H9 (cell line): ENCODE results near the gene ZNF747. TPM values are rescaled to one million over a fixed set of nuclear protein-coding genes. Genes with fewer than 3 reads are reported as not detected.

Source experiments
- DNase-seq: peaks from one replicate; pipeline ENCODE4 v3.0.0-alpha.2; 2017
- H2AFZ ChIP-seq: one replicate; pipeline ENCODE4 v1.6.1; 2013; ENCODE audit warnings: mild to moderate bottlenecking, low read length, control low read depth, moderate library complexity
- H2AK5ac ChIP-seq: 2 replicates; pipeline ENCODE4 v1.6.1; 2013; ENCODE audit warnings: low read length, control low read depth, mixed read lengths; ENCODE audit not compliant: insufficient read length
- H2BK120ac ChIP-seq: one replicate; pipeline ENCODE4 v1.6.1; 2013; ENCODE audit warnings: low read depth, mild to moderate bottlenecking, low read length, control low read depth, inconsistent platforms; ENCODE audit not compliant: poor library complexity, severe bottlenecking
- H2BK12ac ChIP-seq: 2 replicates; pipeline ENCODE4 v1.6.1; 2013; ENCODE audit warnings: low read length, control low read depth, mixed read lengths, low read depth; ENCODE audit not compliant: insufficient read length
- H2BK15ac ChIP-seq: 2 replicates; pipeline ENCODE4 v1.6.1; 2013; ENCODE audit warnings: low read depth, low read length, control low read depth
- H2BK20ac ChIP-seq: one replicate; pipeline ENCODE4 v1.6.1; 2013; ENCODE audit warnings: low read depth, mild to moderate bottlenecking, low read length, control low read depth, inconsistent platforms; ENCODE audit not compliant: poor library complexity, severe bottlenecking
- H2BK5ac ChIP-seq: 2 replicates; pipeline ENCODE4 v1.6.1; 2013; ENCODE audit warnings: low read length, control low read depth, mixed read lengths; ENCODE audit not compliant: insufficient read length
- H3K14ac ChIP-seq: 2 replicates; pipeline ENCODE4 v1.6.1; 2013; ENCODE audit warnings: low read length, control low read depth; ENCODE audit not compliant: insufficient read depth
- H3K18ac ChIP-seq: 2 replicates; pipeline ENCODE4 v1.6.1; 2013; ENCODE audit warnings: low read depth, mild to moderate bottlenecking, mixed read lengths, low read length, control low read depth; ENCODE audit not compliant: insufficient read length
- H3K23ac ChIP-seq: 2 replicates; pipeline ENCODE4 v1.6.1; 2013; ENCODE audit warnings: low read length, control low read depth, mixed read lengths, low read depth; ENCODE audit not compliant: insufficient read length
- H3K23me2 ChIP-seq: 2 replicates; pipeline ENCODE4 v1.6.1; 2013; ENCODE audit warnings: low read depth, mild to moderate bottlenecking, mixed read lengths, low read length, control low read depth; ENCODE audit not compliant: insufficient read length, poor library complexity, severe bottlenecking
- H3K27ac ChIP-seq: 2 replicates; pipeline ENCODE4 v1.5.1; 2013; ENCODE audit warnings: low read length, control low read depth, mixed read lengths, low read depth; ENCODE audit not compliant: insufficient read length
- H3K27me3 ChIP-seq: 2 replicates; pipeline ENCODE4 v1.6.1; 2013; ENCODE audit warnings: low read length, control low read depth, inconsistent platforms; ENCODE audit not compliant: insufficient read depth
- H3K4ac ChIP-seq: 2 replicates; pipeline ENCODE4 v1.6.1; 2013; ENCODE audit warnings: low read depth, mild to moderate bottlenecking, control low read depth, inconsistent platforms, low read length, moderate library complexity
- H3K4me1 ChIP-seq: 2 replicates; pipeline ENCODE4 v1.6.1; 2013; ENCODE audit warnings: low read length, control low read depth, inconsistent platforms; ENCODE audit not compliant: insufficient read depth
- H3K4me2 ChIP-seq: 2 replicates; pipeline ENCODE4 v1.6.1; 2013; ENCODE audit warnings: low read length, control low read depth, mixed read lengths; ENCODE audit not compliant: insufficient read length, insufficient read depth
- H3K56ac ChIP-seq: 2 replicates; pipeline ENCODE4 v1.6.1; 2013; ENCODE audit warnings: low read depth, mild to moderate bottlenecking, mixed read lengths, low read length, control low read depth; ENCODE audit not compliant: insufficient read length
- H3K79me1 ChIP-seq: 2 replicates; pipeline ENCODE4 v1.6.1; 2013; ENCODE audit warnings: low read depth, mild to moderate bottlenecking, moderate library complexity, low read length, control low read depth, inconsistent platforms; ENCODE audit not compliant: insufficient read depth, poor library complexity, severe bottlenecking
- H3K79me2 ChIP-seq: 2 replicates; pipeline ENCODE4 v1.6.1; 2013; ENCODE audit warnings: low read length, control low read depth, inconsistent platforms; ENCODE audit not compliant: insufficient read depth
- H3K9ac ChIP-seq: 2 replicates; pipeline ENCODE4 v1.6.1; 2013; ENCODE audit warnings: low read length, control low read depth, mixed read lengths; ENCODE audit not compliant: insufficient read length; ENCODE audit errors: extremely low read depth
- H3K9me3 ChIP-seq: one replicate; pipeline ENCODE4 v1.6.1; 2013; ENCODE audit warnings: low read depth, low read length, inconsistent platforms; ENCODE audit not compliant: control insufficient read depth
- H3T11ph ChIP-seq: one replicate; pipeline ENCODE4 v1.6.1; 2013; ENCODE audit warnings: mild to moderate bottlenecking, low read length, control low read depth, inconsistent platforms
- H4K20me1 ChIP-seq: one replicate; pipeline ENCODE4 v1.6.1; 2013; ENCODE audit not compliant: control insufficient read depth, insufficient read length, insufficient read depth
- H4K5ac ChIP-seq: 2 replicates; pipeline ENCODE4 v1.6.1; 2013; ENCODE audit warnings: low read depth, mild to moderate bottlenecking, mixed read lengths, low read length, control low read depth; ENCODE audit not compliant: insufficient read length
- H4K8ac ChIP-seq: replicated peaks from 2 replicates; pipeline ENCODE4 v1.6.1; 2013; ENCODE audit warnings: low read length, control low read depth, mixed read lengths, low read depth; ENCODE audit not compliant: insufficient read length
- H4K91ac ChIP-seq: 2 replicates; pipeline ENCODE4 v1.6.1; 2013; ENCODE audit warnings: low read depth, mild to moderate bottlenecking, moderate library complexity, mixed read lengths, low read length, control low read depth; ENCODE audit not compliant: insufficient read length
- H3K27ac Mint-ChIP-seq, 3 experiments: 2 replicates in 2 of 3; 3 replicates in 1 of 3; pipeline ENCODE4 v1.8.0; 2020 to 2021; ENCODE audit warnings: mixed read lengths in 3 of 3, mild to moderate bottlenecking in 1 of 3, moderate library complexity in 1 of 3
- H3K27me3 Mint-ChIP-seq: 2 replicates; pipeline ENCODE4 v1.8.0; 2021; ENCODE audit warnings: low read depth, mild to moderate bottlenecking, moderate library complexity, mixed read lengths
- H3K36me3 Mint-ChIP-seq, 3 experiments: 2 replicates in 2 of 3; 3 replicates in 1 of 3; pipeline ENCODE4 v1.8.0; 2020 to 2021; ENCODE audit warnings: low read depth in 3 of 3, mixed read lengths in 3 of 3; ENCODE audit not compliant: insufficient read depth in 1 of 3
- H3K4me1 Mint-ChIP-seq, 2 experiments: 2 replicates each; pipeline ENCODE4 v1.8.0; 2020; ENCODE audit warnings: mixed read lengths in 2 of 2
- H3K4me3 Mint-ChIP-seq, 2 experiments: 2 replicates in 1 of 2; 3 replicates in 1 of 2; pipeline ENCODE4 v1.8.0; 2020 to 2021; ENCODE audit warnings: mild to moderate bottlenecking in 2 of 2, mixed read lengths in 2 of 2, moderate library complexity in 1 of 2
- H3K9me3 Mint-ChIP-seq, 2 experiments: 2 replicates in 1 of 2; 3 replicates in 1 of 2; pipeline ENCODE4 v1.8.0; 2020; ENCODE audit warnings: mild to moderate bottlenecking in 2 of 2, mixed read lengths in 2 of 2, moderate library complexity in 1 of 2
- WGBS: extraction: QIAGEN DNeasy Blood & Tissue Kit; methylation state at CpG from one replicate; pipeline ENCODE4 v1.1.7; 2013; ENCODE audit warnings: missing lambda C conversion rate, low lambda C conversion rate, mixed read lengths; ENCODE audit not compliant: insufficient read length; ENCODE audit errors: extremely low coverage; 5-methylcytosine and 5-hydroxymethylcytosine counted together
- total RNA-seq: library from RNA; stranded (reverse); gene quantifications from 2 replicates; pipeline ENCODE4 v1.2.1, GENCODE V29; 2021
- TF ChIP-seq, protein P1 (sequence below): fragments of 200-600 bp; sonication (generic); conservative IDR thresholded peaks from 3 replicates; pipeline ENCODE4 v1.8.0; 2021; ENCODE audit warnings: antibody characterized with exemption, mild to moderate bottlenecking

Gene ZNF747
- total RNA-seq, 1 experiment from 2014 or later: 18.4 TPM

- H3K9me3 ChIP-seq: no peaks in the 10 kb centered on the region
- H3K79me2 ChIP-seq: no peaks in the 10 kb centered on the region
- TF ChIP-seq, protein P1, sequence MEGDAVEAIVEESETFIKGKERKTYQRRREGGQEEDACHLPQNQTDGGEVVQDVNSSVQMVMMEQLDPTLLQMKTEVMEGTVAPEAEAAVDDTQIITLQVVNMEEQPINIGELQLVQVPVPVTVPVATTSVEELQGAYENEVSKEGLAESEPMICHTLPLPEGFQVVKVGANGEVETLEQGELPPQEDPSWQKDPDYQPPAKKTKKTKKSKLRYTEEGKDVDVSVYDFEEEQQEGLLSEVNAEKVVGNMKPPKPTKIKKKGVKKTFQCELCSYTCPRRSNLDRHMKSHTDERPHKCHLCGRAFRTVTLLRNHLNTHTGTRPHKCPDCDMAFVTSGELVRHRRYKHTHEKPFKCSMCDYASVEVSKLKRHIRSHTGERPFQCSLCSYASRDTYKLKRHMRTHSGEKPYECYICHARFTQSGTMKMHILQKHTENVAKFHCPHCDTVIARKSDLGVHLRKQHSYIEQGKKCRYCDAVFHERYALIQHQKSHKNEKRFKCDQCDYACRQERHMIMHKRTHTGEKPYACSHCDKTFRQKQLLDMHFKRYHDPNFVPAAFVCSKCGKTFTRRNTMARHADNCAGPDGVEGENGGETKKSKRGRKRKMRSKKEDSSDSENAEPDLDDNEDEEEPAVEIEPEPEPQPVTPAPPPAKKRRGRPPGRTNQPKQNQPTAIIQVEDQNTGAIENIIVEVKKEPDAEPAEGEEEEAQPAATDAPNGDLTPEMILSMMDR: no peak
- H2AK5ac ChIP-seq: no peak overlapping the region
- H3K27me3 Mint-ChIP-seq: no peaks in the 10 kb centered on the region
- H4K91ac ChIP-seq: no peak overlapping the region
- no peaks in the 10 kb centered on the region for H3K79me1 ChIP-seq
- no peak overlapping the region for H4K8ac ChIP-seq
- H2BK12ac ChIP-seq: no peak overlapping the region
- H3K27ac ChIP-seq: peak overlapping the region; percentile 65
- H3K23me2 ChIP-seq: peaks cover 15% of the 10 kb centered on the region
- peak overlapping the region; percentile 74 to 84 for H3K4me3 Mint-ChIP-seq
- no peak overlapping the region for H2BK15ac ChIP-seq
- peak overlapping the region; percentile 65 for H2BK5ac ChIP-seq
- no peak overlapping the region for H3K56ac ChIP-seq
- H2AFZ ChIP-seq: peak overlapping the region; percentile 61
- peak overlapping the region; percentile 76; the same call in 1 of the 2 replicates for H3K14ac ChIP-seq
- peak overlapping the region; percentile 83 for H3K4me2 ChIP-seq
- peak overlapping the region; percentile 88 to 92 (median 90) for H3K27ac Mint-ChIP-seq
- H3K9ac ChIP-seq: peak overlapping the region; percentile 70
- peaks cover 16% of the 10 kb centered on the region in 2 experiments for H3K4me1 Mint-ChIP-seq
- H3K18ac ChIP-seq: peak overlapping the region; percentile 90
- no peaks in the 10 kb centered on the region for H4K20me1 ChIP-seq
- no peak overlapping the region for H2BK120ac ChIP-seq
- DNase-seq: no peak
- H3K23ac ChIP-seq: no peak overlapping the region
- H3K27me3 ChIP-seq: no peaks in the 10 kb centered on the region
- no peak overlapping the region for H2BK20ac ChIP-seq
- no CpG with 5 or more reads among the region's 14 CpGs for WGBS
- no peak overlapping the region for H3K4ac ChIP-seq
- peaks cover 2 to 32% (median 21%) of the 10 kb centered on the region in 3 experiments; a peak in 5 of 7 replicates for H3K36me3 Mint-ChIP-seq
- no peaks in the 10 kb centered on the region for H3K9me3 Mint-ChIP-seq
- H4K5ac ChIP-seq: no peak overlapping the region
- no peak overlapping the region for H3T11ph ChIP-seq
- H3K4me1 ChIP-seq: peaks cover 2% of the 10 kb centered on the region; the same call in 1 of the 2 replicates
Observed at GRCh38 chr16:30527635-30528178, 7.0 kb downstream of the ZNF747 start.
